Smooth muscle cell (in vitro differentiated cells): Measurements from ENCODE around the gene ZNF483. TPM values are rescaled to one million over a fixed set of nuclear protein-coding genes. Genes with fewer than 3 reads are reported as not detected.
"Not testable (repeated sequence)": the region's sequence is repeated elsewhere in the genome, so short reads cannot be mapped to it uniquely, and the experiment has no call there.

ENCODE experiments used
- DNase-seq: peaks from one replicate; lab custom pipeline; 2025; ENCODE audit not compliant: unreplicated experiment; lab: John Stamatoyannopoulos, UW
- H2AFZ ChIP-seq: fragments of 200-600 bp; sonication (generic); 2 replicates; pipeline ENCODE4 v1.6.0; 2016; ENCODE audit warnings: antibody characterized with exemption, low read depth, mild to moderate bottlenecking
- H3F3A ChIP-seq: fragments of 200-600 bp; sonication (generic); 2 replicates; pipeline ENCODE4 v1.6.0; 2017; ENCODE audit warnings: antibody characterized with exemption, low read depth
- H3K27ac ChIP-seq: fragments of 200-600 bp; sonication (generic); 2 replicates; pipeline ENCODE4 v1.5.1; 2016; ENCODE audit warnings: low read depth, mild to moderate bottlenecking
- H3K27me3 ChIP-seq: fragments of 200-600 bp; sonication (generic); 2 replicates; pipeline ENCODE4 v1.6.1; 2016; ENCODE audit warnings: low read depth, mild to moderate bottlenecking
- H3K36me3 ChIP-seq: fragments of 200-600 bp; sonication (generic); 2 replicates; pipeline ENCODE4 v1.5.1; 2016; ENCODE audit warnings: low read depth
- H3K4me1 ChIP-seq: fragments of 200-600 bp; sonication (generic); 2 replicates; pipeline ENCODE4 v1.5.1; 2016; ENCODE audit warnings: low read depth
- H3K4me2 ChIP-seq: fragments of 200-600 bp; sonication (generic); 2 replicates; pipeline ENCODE4 v1.6.0; 2016; ENCODE audit warnings: mild to moderate bottlenecking
- H3K4me3 ChIP-seq: fragments of 200-600 bp; sonication (generic); 2 replicates; pipeline ENCODE4 v1.5.1; 2016; ENCODE audit warnings: mild to moderate bottlenecking
- H3K79me2 ChIP-seq: fragments of 200-600 bp; sonication (generic); 2 replicates; pipeline ENCODE4 v1.6.0; 2016; ENCODE audit warnings: low read depth, mild to moderate bottlenecking
- H3K9ac ChIP-seq: fragments of 200-600 bp; sonication (generic); 2 replicates; pipeline ENCODE4 v1.6.0; 2016; ENCODE audit warnings: low read depth
- H3K9me3 ChIP-seq: fragments of 200-600 bp; sonication (generic); replicated peaks from 2 replicates; pipeline ENCODE4 v1.5.1; 2016; ENCODE audit warnings: low read depth
- H4K20me1 ChIP-seq: fragments of 200-600 bp; sonication (generic); 2 replicates; pipeline ENCODE4 v1.6.0; 2016; ENCODE audit warnings: low read depth
- CTCF ChIP-seq: fragments of 200-600 bp; sonication (generic); IDR thresholded peaks from 2 replicates; pipeline ENCODE4 v1.5.1; 2017; ENCODE audit warnings: borderline replicate concordance, mild to moderate bottlenecking, antibody characterized with exemption; ENCODE audit not compliant: insufficient read depth, poor library complexity, severe bottlenecking
- WGBS: methylation state at CpG from one replicate; pipeline ENCODE4 v1.1.7; 2016; ENCODE audit warnings: low lambda C conversion rate; 5-methylcytosine and 5-hydroxymethylcytosine counted together
- polyA plus RNA-seq: library from polyadenylated mRNA; unstranded; fragments of >200 nt; fragmentation: Nextera tagmentation; extraction: Ambion mirVana; gene quantifications from 2 replicates; pipeline ENCODE4 v1.2.1, GENCODE V29; 2016
- total RNA-seq: library from RNA; depleted of rRNA; stranded (reverse); fragments of >200 nt; gene quantifications from 2 replicates; pipeline ENCODE4 v1.2.3, GENCODE V29; 2014

ZNF483 gene
- total and polyA plus RNA-seq, 2 experiments from 2014 or later: 0.53 to 0.67 TPM

- H3K36me3 ChIP-seq: peaks cover 52% of the 10 kb centered on the region
- peaks cover 5% of the 10 kb centered on the region for H3K9me3 ChIP-seq
- H3K9ac ChIP-seq: no peak overlapping the region
- H3K4me1 ChIP-seq: no peaks in the 10 kb centered on the region
- no peak overlapping the region for H3K4me3 ChIP-seq
- H3K4me2 ChIP-seq: no peak overlapping the region
- H4K20me1 ChIP-seq: no peaks in the 10 kb centered on the region
- H3K27ac ChIP-seq: no peak overlapping the region
- H3K79me2 ChIP-seq: no peaks in the 10 kb centered on the region
- no peak for DNase-seq
- H3F3A ChIP-seq: no peaks in the 10 kb centered on the region
- H3K27me3 ChIP-seq: no peaks in the 10 kb centered on the region
- 86% methylated on average over 1 of the region's 1 CpG for WGBS
- no peak for TF ChIP-seq CTCF
- no peak overlapping the region for H2AFZ ChIP-seq
Measured at GRCh38 chr9:111566234-111566633, 41.3 kb downstream of the ZNF483 start.

GRCh38 chr9:111568127-111568526 lies 43.1 kb downstream of the ZNF483 start:
- H2AFZ ChIP-seq, H3K79me2 ChIP-seq, H3F3A ChIP-seq, H4K20me1 ChIP-seq, H3K27me3 ChIP-seq, H3K4me3 ChIP-seq, H3K4me1 ChIP-seq, H3K9me3 ChIP-seq, H3K9ac ChIP-seq, H3K27ac ChIP-seq, H3K4me2 ChIP-seq, DNase-seq: not testable (repeated sequence)
- WGBS: 97% methylated on average over 4 of the region's 4 CpGs
- peaks cover 61% of the 10 kb centered on the region for H3K36me3 ChIP-seq

GRCh38 chr9:111572950-111573604 lies 48.1 kb downstream of the ZNF483 start:
- Histone ChIP-seq H3K9me3 (peaks cover 3% of the 10 kb centered on the region), H3K4me2 (no peak overlapping the region), H2AFZ (no peak overlapping the region), H4K20me1 (no peaks in the 10 kb centered on the region), H3K27ac (no peak overlapping the region), H3K4me3 (no peak overlapping the region), H3K36me3 (peaks cover 60% of the 10 kb centered on the region), H3K27me3 (no peaks in the 10 kb centered on the region), H3K4me1 (no peaks in the 10 kb centered on the region), H3K9ac (no peak overlapping the region), H3F3A (no peaks in the 10 kb centered on the region), H3K79me2 (no peaks in the 10 kb centered on the region)
- DNase-seq: no peak
- no peak for TF ChIP-seq CTCF
- whole genome bisulfite sequencing: 70% methylated on average over 4 of the region's 4 CpGs

- H3F3A ChIP-seq: no peaks in the 10 kb centered on the region
- no peak overlapping the region for H3K4me3 ChIP-seq
- no peak overlapping the region for H3K9ac ChIP-seq
- no peak overlapping the region for H3K27ac ChIP-seq
- no peaks in the 10 kb centered on the region for H3K27me3 ChIP-seq
- no peaks in the 10 kb centered on the region for H4K20me1 ChIP-seq
- no peak for DNase-seq
- 95% methylated on average over 3 of the region's 3 CpGs for WGBS
- no peak overlapping the region for H3K4me2 ChIP-seq
- no peaks in the 10 kb centered on the region for H3K9me3 ChIP-seq
- no peaks in the 10 kb centered on the region for H3K4me1 ChIP-seq
- H3K36me3 ChIP-seq: peaks cover 21% of the 10 kb centered on the region
- no peaks in the 10 kb centered on the region for H3K79me2 ChIP-seq
- no peak overlapping the region for H2AFZ ChIP-seq
- no peak for TF ChIP-seq CTCF
Measured at GRCh38 chr9:111582888-111583287, 57.9 kb downstream of the ZNF483 start.
